ENCODE data around the gene FGF18. TPM values are rescaled to one million over a fixed set of nuclear protein-coding genes. Genes with fewer than 3 reads are reported as not detected.

The FGF18 gene
- total and polyA plus RNA-seq, 11 donors: 3.4 to 63.0 (median 16.4) TPM

DNA sequence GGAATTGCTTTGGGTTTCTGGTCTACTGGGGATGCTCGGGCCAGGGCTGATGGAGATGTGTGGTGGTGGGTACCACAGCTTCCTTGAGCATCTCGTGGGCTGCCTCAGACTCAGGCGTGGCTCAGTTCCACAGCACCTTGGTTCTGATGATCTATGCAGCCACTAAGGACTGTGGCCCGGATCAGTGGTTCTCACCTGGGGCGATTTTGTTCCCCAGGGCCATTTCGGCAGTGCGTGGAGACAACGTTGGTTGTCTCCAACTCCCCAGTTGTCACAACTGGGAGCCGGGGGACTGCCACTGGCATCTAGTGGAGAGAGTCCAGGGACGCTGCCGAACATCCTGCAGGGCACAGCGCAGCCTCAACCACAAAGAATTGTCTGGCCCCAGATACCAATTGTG is 47.7 kb downstream of the FGF18 start:
- 87 to 93% (median 91%) methylated on average over 12 of the region's 12 CpGs for WGBS, 4 donors
- intact Hi-C loops (cut with DNase I): no loop called here
- ATAC-seq: no peak
- Histone ChIP-seq H3K4me3 (no peak overlapping the region), H3K36me3 (no peaks in the 10 kb centered on the region), H3K9me3 (no peaks in the 10 kb centered on the region), H3K27ac (no peak overlapping the region), H3K27me3 (no peaks in the 10 kb centered on the region), H3K4me1 (no peaks in the 10 kb centered on the region)
- TF ChIP-seq POLR2A (IDR thresholded peaks at IDR 0.05): no peak
- TF ChIP-seq, protein P1, sequence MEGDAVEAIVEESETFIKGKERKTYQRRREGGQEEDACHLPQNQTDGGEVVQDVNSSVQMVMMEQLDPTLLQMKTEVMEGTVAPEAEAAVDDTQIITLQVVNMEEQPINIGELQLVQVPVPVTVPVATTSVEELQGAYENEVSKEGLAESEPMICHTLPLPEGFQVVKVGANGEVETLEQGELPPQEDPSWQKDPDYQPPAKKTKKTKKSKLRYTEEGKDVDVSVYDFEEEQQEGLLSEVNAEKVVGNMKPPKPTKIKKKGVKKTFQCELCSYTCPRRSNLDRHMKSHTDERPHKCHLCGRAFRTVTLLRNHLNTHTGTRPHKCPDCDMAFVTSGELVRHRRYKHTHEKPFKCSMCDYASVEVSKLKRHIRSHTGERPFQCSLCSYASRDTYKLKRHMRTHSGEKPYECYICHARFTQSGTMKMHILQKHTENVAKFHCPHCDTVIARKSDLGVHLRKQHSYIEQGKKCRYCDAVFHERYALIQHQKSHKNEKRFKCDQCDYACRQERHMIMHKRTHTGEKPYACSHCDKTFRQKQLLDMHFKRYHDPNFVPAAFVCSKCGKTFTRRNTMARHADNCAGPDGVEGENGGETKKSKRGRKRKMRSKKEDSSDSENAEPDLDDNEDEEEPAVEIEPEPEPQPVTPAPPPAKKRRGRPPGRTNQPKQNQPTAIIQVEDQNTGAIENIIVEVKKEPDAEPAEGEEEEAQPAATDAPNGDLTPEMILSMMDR (IDR thresholded peaks at IDR 0.05): no peak
- no peak for DNase-seq

DNA sequence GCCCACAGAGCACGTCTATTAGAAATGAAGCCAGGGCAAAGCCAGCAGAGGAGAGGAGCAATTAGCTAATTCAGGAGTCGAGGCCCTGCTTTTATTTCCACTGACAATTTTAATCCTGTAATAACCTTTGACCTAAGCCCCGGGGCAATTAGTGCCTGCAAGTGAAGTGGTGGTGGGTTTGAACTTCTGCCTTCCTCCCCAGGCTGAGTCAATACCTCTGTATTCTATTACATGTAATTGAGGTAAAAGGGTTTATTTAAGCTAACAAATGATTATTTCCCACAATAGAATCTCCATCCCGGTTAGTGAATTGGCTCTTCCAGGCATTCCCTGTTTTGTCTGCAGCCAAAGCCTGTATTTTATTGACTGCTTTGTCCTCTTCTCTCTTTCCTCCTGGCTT is 49.9 kb downstream of the FGF18 start:
- H3K4me1 ChIP-seq: peaks cover 0 to 5% (median 0%) of the 10 kb centered on the region in 12 donors
- 70 to 81% (median 78%) methylated on average over 4 of the region's 4 CpGs for WGBS, 4 donors
- DNase-seq (no peak), ATAC-seq (no peak)
- intact Hi-C loops (cut with DNase I): no loop called here
- no peak overlapping the region for H3K4me3 ChIP-seq
- H3K36me3 ChIP-seq: no peaks in the 10 kb centered on the region
- no peak for TF ChIP-seq POLR2A (IDR thresholded peaks at IDR 0.05)
- TF ChIP-seq, protein P1 (IDR thresholded peaks at IDR 0.05): no peak
- H3K27ac ChIP-seq: no peak overlapping the region
- H3K27me3 ChIP-seq: no peaks in the 10 kb centered on the region
- H3K9me3 ChIP-seq: peaks cover 0 to 5% (median 0%) of the 10 kb centered on the region in 12 donors

DNA sequence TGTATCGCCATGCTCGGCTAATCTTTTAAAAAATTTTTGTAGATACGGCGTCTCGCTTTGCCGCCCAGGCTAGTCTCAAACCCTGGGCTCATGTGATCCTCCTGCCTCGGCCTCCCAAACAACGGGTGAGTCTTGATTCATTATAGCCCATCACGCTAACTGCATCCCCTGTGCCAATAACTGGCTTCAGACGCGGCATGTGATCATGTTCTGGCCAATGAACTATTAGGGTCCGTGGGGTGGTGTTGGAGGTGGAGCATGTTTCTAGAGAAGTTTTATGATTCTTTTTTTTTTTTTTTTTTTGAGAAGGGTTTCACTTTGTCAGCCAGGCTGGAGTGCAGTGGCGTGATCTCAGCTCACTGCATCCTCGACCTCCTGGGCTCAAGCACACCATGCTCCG is 51.0 kb downstream of the FGF18 start:
- H3K36me3 ChIP-seq: no peaks in the 10 kb centered on the region
- H3K4me3 ChIP-seq: no peak overlapping the region
- intact Hi-C loops (cut with DNase I): no loop called here
- peaks cover 0 to 5% (median 0%) of the 10 kb centered on the region in 12 donors for H3K4me1 ChIP-seq
- H3K27me3 ChIP-seq: no peaks in the 10 kb centered on the region
- TF ChIP-seq POLR2A (IDR thresholded peaks at IDR 0.05): no peak
- TF ChIP-seq, protein P1 (IDR thresholded peaks at IDR 0.05): no peak
- 90 to 97% (median 96%) methylated on average over 15 of the region's 15 CpGs for WGBS, 4 donors
- no peak for ATAC-seq
- H3K27ac ChIP-seq: no peak overlapping the region
- no peak for DNase-seq
- peaks cover 0 to 5% (median 0%) of the 10 kb centered on the region in 12 donors for H3K9me3 ChIP-seq

DNA sequence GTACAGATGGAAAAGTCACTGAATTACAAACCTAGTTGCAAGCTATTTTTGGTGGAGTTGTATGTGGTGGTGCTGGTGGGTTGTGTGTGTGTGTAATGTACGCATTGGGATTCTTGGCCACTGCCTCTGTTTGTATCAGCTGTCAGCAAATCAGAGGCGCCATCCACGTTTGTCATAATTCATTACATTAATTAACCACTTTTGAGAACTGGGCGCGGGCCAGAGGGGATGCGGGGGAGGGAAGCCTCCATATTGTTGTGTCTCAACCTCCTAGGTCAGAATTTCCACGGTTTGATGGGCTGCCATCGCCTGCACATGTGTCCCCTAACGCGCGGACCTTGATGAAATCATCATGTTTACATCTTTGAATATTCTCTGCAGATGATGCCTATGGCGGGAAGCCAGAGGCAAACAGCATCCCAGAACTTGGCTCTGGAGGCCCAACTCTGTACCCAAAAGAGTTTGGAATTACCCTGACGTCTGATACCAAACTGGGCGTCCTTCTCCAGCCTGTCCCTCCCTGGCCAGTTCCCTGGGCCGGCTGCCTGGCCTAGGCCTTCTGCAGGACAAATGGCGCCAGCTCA is 54.9 kb downstream of the FGF18 start:
- no peaks in the 10 kb centered on the region for H3K36me3 ChIP-seq
- H3K27ac ChIP-seq: peak overlapping the region in 2 of 12 donors; percentile 24 to 34
- peaks cover 0 to 20% (median 2%) of the 10 kb centered on the region in 12 donors for H3K4me1 ChIP-seq
- TF ChIP-seq, protein P1 (IDR thresholded peaks at IDR 0.05): no peak
- TF ChIP-seq POLR2A (IDR thresholded peaks at IDR 0.05): no peak
- ATAC-seq (peak; percentile 66 to 86 (median 82)), DNase-seq (peak in 1 of 5 donors; percentile 50)
- 50 to 62% (median 57%) methylated on average over 15 to 16 of the region's 16 CpGs for WGBS, 4 donors
- no peaks in the 10 kb centered on the region for H3K27me3 ChIP-seq
- peaks cover 0 to 5% (median 0%) of the 10 kb centered on the region in 12 donors for H3K9me3 ChIP-seq
- no peak overlapping the region for H3K4me3 ChIP-seq
- intact Hi-C loops (cut with DNase I): no loop called here

Data from heart left ventricle (tissue), 16 donors.